ENCODE measurements around the gene RGL1. TPM values are rescaled to one million over a fixed set of nuclear protein-coding genes. Genes with fewer than 3 reads are reported as not detected.

Gene RGL1
- total and polyA plus RNA-seq, 9 of the 15 experiments (the other 6 are each of a cell fraction or from before 2014, with no cell fraction given), result under 0.01 to 0.07 (median 0.04) TPM

GRCh38 chr1:183970516-183971300 lies 165.8 kb downstream of the RGL1 start (continued):
- TF ChIP-seq ZNF140 (CRISPR knock-in tag; IDR thresholded peaks at IDR 0.05), result no peak

DNA sequence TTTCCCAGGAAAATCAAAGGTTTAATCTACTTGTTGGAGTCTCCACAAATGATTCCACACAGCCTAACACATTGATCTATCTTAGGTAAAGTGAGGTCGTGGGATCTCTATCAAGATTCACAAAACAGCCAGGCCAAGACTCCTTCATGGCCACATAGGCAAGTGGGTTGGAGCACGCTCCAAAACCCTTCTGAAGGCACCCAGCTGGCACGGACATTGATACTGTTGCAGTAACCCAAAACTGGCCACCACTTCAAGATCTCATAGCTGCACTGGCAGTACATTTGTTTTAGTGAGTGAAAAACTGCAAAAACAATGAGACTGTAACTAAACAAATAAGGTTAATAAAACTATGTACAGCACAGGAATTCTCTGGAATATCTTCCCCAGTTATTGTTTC lies 170.7 kb downstream of the RGL1 start:
- no peaks in the 10 kb centered on the region for H3K9me3 ChIP-seq (replicated peaks; ENCODE audit: control insufficient read depth, insufficient read depth, low read depth, low read length)
- peaks cover 30% of the 10 kb centered on the region; the same call in 2 of the 3 replicates for H3K36me3 ChIP-seq (ENCODE audit: control insufficient read depth, insufficient read depth, low read length)
- no peak overlapping the region for H3K4me3 ChIP-seq
- no peak overlapping the region for H3K9ac ChIP-seq (ENCODE audit: insufficient read depth in 1 of 2, low read depth in 2 of 2, low read length in 2 of 2)
- CTCF ChIA-PET (ENCODE audit: low intra/inter-chr PET ratio), result no interaction called here
- no peak for ATAC-seq
- H3K4me2 ChIP-seq (ENCODE audit: insufficient read depth, low read length), result no peak overlapping the region
- H4K20me1 ChIP-seq (replicated peaks; ENCODE audit: control insufficient read depth, insufficient read depth, low read length), result no peaks in the 10 kb centered on the region
- no peaks in the 10 kb centered on the region for H3K9me1 ChIP-seq (ENCODE audit: control insufficient read depth, insufficient read depth, low read length)
- peaks cover 0 to 5% of the 10 kb centered on the region in 2 experiments; a peak in 1 of 5 replicates for H3K4me1 ChIP-seq (replicated peaks in 1 of 2; ENCODE audit: control insufficient read depth in 2 of 2, insufficient read depth in 2 of 2, low read length in 2 of 2)
- POLR2A ChIA-PET, result no interaction called here
- intact Hi-C loops (cut with micrococcal nuclease), result no loop called here
- in situ Hi-C loops (cut with MboI), result no loop called here
- no peak for TF ChIP-seq KHSRP (IDR thresholded peaks at IDR 0.05)
- TF ChIP-seq, protein P1, sequence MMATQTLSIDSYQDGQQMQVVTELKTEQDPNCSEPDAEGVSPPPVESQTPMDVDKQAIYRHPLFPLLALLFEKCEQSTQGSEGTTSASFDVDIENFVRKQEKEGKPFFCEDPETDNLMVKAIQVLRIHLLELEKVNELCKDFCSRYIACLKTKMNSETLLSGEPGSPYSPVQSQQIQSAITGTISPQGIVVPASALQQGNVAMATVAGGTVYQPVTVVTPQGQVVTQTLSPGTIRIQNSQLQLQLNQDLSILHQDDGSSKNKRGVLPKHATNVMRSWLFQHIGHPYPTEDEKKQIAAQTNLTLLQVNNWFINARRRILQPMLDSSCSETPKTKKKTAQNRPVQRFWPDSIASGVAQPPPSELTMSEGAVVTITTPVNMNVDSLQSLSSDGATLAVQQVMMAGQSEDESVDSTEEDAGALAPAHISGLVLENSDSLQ (IDR thresholded peaks at IDR 0.05), result no peak
- TF ChIP-seq MCM2 (IDR thresholded peaks at IDR 0.05; ENCODE audit: low read depth), result no peak
- TF ChIP-seq SIN3A (IDR thresholded peaks at IDR 0.05; ENCODE audit: borderline replicate concordance in 2 of 2, control insufficient read depth in 1 of 2, low read depth in 2 of 2, low read length in 2 of 2), result no peak
- TF ChIP-seq ZSCAN32 (CRISPR knock-in tag; IDR thresholded peaks at IDR 0.05), result no peak
- no peak for TF ChIP-seq HOMEZ (CRISPR knock-in tag; IDR thresholded peaks at IDR 0.05)
- TF ChIP-seq HLTF (IDR thresholded peaks at IDR 0.05), result no peak
- TF ChIP-seq DIDO1 (tag; IDR thresholded peaks at IDR 0.05; ENCODE audit: low read depth), result no peak
- TF ChIP-seq, protein P2, sequence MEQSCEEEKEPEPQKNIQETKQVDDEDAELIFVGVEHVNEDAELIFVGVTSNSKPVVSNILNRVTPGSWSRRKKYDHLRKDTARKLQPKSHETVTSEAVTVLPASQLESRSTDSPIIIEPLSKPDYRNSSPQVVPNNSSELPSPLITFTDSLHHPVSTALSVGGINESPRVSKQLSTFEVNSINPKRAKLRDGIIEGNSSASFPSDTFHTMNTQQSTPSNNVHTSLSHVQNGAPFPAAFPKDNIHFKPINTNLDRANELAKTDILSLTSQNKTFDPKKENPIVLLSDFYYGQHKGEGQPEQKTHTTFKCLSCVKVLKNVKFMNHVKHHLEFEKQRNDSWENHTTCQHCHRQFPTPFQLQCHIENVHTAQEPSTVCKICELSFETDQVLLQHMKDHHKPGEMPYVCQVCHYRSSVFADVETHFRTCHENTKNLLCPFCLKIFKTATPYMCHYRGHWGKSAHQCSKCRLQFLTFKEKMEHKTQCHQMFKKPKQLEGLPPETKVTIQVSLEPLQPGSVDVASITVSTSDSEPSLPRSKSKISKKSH (CRISPR knock-in tag; IDR thresholded peaks at IDR 0.05), result no peak
- TF ChIP-seq SNIP1 (IDR thresholded peaks at IDR 0.05; ENCODE audit: low read depth), result no peak
- TF ChIP-seq, protein P3, sequence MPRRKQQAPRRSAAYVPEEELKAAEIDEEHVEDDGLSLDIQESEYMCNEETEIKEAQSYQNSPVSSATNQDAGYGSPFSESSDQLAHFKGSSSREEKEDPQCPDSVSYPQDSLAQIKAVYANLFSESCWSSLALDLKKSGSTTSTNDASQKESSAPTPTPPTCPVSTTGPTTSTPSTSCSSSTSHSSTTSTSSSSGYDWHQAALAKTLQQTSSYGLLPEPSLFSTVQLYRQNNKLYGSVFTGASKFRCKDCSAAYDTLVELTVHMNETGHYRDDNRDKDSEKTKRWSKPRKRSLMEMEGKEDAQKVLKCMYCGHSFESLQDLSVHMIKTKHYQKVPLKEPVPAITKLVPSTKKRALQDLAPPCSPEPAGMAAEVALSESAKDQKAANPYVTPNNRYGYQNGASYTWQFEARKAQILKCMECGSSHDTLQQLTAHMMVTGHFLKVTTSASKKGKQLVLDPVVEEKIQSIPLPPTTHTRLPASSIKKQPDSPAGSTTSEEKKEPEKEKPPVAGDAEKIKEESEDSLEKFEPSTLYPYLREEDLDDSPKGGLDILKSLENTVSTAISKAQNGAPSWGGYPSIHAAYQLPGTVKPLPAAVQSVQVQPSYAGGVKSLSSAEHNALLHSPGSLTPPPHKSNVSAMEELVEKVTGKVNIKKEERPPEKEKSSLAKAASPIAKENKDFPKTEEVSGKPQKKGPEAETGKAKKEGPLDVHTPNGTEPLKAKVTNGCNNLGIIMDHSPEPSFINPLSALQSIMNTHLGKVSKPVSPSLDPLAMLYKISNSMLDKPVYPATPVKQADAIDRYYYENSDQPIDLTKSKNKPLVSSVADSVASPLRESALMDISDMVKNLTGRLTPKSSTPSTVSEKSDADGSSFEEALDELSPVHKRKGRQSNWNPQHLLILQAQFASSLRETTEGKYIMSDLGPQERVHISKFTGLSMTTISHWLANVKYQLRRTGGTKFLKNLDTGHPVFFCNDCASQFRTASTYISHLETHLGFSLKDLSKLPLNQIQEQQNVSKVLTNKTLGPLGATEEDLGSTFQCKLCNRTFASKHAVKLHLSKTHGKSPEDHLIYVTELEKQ (CRISPR knock-in tag; IDR thresholded peaks at IDR 0.05), result no peak
- no peak for TF ChIP-seq NR2C1 (IDR thresholded peaks at IDR 0.05)
- TF ChIP-seq NR2C1 (tag; IDR thresholded peaks at IDR 0.05), result no peak
- no peak overlapping the region for H2AFZ ChIP-seq (ENCODE audit: low read depth, low read length)
- no peak overlapping the region for H3K27ac ChIP-seq (ENCODE audit: extremely low read depth, low read depth, low read length)
- H3K27me3 ChIP-seq (ENCODE audit: control insufficient read depth in 2 of 2, insufficient read depth in 2 of 2, low read length in 2 of 2), result no peaks in the 10 kb centered on the region
- H3K79me2 ChIP-seq (ENCODE audit: control insufficient read depth, insufficient read depth, low read length), result no peaks in the 10 kb centered on the region
- no peak for FAIRE-seq
- no peak for DNase-seq (ENCODE audit: extremely low read depth in 1 of 4, low spot score in 3 of 4)
- BruUV-seq (replicated peaks), result no TSS peak
- 79% methylated on average over 3 of the region's 3 CpGs for WGBS (ENCODE audit: insufficient coverage, low coverage, missing lambda C conversion rate)

Data from K562 (cell line).